Activated CD4-positive, CD25-positive, alpha-beta regulatory T cell treated with anti-CD3 and anti-CD28 coated beads, Interleukin-2, amount 50 U/mL, for 16 hours (primary cell): Measurements from ENCODE around the gene NT5DC2.

Source experiments
- DNase-seq: peaks from one replicate; pipeline ENCODE4 v3.0.0-alpha.2; 2020; ENCODE audit warnings: low read depth, low spot score

Gene NT5DC2

DNA sequence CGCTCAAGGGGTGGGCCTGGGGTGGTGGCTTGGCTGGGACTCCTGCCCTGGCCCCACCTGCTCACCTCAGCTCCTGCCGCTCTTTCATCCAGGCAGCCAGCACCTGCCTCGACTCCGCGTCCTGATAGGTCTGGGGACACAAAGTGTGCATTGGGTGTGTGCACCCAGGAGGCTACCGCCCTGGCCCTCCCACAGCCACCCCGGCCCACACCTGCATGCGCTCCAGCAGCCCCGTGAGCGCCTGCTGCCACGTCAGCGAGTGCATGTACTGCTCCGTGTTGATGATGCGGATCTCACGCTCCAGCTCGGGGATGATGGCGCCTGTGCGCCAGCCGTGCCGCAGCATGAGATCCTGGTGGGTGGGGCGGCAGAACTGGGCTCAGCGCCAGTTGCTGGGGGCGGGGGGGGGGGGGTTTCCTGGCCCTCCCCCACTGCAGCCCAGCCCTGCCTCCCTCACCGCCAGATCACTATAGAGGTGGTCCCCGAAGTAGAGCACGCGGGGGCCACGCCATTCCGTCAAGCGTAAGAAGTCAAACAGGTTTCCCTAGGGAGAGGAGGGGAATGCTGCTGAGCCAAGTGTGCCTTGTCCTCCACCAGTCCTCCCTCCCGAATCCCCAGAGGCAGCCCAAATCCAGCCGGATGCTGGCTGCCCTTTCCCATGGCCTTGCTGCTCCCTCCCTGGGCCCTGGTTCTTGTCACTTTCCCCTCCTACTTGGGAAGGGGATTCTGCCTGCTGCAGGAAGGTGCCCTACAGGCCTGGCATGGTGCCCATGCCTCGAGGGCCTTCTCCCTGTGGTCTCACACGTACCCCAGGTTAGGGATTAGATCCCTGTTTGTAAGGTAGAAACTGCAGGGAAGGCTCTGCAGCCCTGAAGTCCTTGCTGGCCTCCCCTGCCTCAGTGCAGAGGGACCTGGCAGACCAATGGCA lies 8.6 kb downstream of the NT5DC2 start:
- DNase-seq: no peak

DNA sequence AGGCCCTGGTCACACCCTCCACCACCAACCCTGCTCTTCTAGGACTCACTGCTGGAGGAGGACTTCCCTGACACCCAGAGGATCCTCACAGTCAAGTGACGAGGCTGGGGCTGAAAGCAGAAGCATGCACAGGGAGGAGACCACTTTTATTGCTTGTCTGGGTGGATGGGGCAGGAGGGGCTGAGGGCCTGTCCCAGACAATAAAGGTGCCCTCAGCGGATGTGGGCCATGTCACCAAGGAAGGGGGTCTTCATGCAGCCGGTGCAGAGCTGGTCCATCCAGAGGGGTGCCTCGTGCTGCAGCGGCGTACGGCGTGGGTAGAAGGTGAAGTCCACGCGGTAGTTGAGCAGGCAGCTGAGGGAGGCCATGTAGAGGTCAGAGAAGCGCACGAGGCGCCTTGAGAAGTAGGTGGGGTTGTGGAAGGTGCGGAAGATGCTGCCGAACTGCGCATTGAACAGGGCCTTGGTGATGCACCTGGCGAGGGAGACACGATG lies 9.4 kb downstream of the NT5DC2 start:
- DNase-seq: no peak

DNA sequence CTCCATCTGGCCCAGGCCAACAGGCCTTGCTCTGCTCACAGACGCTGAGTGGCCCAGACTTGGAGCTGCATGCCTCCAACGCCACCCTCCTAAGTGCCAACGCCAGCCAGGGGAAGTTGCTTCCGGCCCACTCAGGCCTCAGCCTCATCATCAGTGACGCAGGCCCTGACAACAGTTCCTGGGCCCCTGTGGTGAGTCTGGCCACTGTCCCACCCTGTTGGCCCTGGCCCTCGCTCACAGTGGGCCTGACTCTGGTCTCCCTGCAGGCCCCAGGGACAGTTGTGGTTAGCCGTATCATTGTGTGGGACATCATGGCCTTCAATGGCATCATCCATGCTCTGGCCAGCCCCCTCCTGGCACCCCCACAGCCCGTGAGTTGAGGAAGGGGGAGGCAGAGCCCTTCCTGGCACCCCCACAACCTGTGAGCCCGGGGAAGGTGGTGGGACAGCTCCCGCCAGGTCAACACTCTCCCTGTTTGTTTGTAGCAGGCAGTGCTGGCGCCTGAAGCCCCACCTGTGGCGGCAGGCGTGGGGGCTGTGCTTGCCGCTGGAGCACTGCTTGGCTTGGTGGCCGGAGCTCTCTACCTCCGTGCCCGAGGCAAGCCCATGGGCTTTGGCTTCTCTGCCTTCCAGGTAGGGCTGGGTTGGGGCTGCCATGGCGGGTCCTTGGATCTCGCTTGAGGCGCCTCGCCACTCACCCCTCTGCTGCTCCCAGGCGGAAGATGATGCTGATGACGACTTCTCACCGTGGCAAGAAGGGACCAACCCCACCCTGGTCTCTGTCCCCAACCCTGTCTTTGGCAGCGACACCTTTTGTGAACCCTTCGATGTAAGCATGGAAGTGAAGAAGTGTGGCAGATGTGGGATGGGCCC lies 10.0 kb downstream of the NT5DC2 start:
- DNase-seq: no peak

DNA sequence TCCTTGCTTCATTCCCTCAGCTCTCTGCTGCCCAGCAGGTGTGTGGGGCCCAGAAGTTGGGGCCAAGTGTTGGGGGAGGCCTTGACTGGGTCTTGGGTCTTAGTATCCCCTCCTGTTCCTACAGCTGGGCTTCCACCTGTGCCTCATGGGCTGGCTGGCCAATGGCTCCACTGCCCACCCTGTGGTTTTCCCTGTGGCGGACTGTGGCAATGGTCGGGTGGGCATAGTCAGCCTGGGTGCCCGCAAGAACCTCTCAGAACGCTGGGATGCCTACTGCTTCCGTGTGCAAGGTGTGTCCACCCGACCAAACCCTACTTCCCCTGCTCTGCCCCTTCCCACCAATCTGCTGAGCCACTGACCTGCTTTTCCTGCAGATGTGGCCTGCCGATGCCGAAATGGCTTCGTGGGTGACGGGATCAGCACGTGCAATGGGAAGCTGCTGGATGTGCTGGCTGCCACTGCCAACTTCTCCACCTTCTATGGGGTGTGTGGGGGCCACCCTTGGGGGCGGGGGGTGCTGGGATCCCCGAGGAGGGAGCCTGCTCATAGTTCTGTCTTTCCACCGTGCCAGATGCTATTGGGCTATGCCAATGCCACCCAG lies 10.9 kb downstream of the NT5DC2 start:
- DNase-seq: no peak

DNA sequence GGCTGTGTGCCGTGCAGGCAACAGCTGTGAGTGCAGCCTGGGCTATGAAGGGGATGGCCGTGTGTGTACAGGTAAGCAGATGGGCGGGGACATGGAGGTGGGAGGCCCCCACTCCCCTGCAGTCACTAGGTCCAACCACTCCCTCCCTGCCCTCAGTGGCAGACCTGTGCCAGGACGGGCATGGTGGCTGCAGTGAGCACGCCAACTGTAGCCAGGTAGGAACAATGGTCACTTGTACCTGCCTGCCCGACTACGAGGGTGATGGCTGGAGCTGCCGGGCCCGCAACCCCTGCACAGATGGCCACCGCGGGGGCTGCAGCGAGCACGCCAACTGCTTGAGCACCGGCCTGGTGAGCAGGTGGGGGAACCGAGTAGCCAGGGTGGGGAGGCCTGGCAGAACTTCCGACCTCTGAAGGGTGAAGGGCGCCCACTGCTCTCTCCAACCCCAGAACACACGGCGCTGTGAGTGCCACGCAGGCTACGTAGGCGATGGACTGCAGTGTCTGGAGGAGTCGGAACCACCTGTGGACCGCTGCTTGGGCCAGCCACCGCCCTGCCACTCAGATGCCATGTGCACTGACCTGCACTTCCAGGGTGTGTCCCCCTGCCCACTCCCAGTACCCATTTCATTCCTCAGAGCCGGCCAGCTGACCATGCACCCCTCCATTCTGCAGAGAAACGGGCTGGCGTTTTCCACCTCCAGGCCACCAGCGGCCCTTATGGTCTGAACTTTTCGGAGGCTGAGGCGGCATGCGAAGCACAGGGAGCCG lies 11.6 kb downstream of the NT5DC2 start:
- no peak for DNase-seq

DNA sequence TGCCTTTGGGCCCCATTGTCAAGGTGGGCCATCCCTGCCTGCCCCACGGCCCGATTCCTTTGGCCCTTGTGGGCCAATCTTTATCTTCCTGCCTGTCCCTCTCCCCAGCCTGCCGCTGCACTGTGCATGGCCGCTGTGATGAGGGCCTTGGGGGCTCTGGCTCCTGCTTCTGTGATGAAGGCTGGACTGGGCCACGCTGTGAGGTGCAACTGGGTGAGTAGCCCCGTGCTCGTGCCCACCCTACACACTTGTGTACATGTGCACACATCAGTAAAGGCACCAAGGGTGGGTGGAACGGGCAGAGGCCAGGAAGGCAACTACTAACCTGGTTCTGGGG lies 12.2 kb downstream of the NT5DC2 start:
- DNase-seq: no peak

DNA sequence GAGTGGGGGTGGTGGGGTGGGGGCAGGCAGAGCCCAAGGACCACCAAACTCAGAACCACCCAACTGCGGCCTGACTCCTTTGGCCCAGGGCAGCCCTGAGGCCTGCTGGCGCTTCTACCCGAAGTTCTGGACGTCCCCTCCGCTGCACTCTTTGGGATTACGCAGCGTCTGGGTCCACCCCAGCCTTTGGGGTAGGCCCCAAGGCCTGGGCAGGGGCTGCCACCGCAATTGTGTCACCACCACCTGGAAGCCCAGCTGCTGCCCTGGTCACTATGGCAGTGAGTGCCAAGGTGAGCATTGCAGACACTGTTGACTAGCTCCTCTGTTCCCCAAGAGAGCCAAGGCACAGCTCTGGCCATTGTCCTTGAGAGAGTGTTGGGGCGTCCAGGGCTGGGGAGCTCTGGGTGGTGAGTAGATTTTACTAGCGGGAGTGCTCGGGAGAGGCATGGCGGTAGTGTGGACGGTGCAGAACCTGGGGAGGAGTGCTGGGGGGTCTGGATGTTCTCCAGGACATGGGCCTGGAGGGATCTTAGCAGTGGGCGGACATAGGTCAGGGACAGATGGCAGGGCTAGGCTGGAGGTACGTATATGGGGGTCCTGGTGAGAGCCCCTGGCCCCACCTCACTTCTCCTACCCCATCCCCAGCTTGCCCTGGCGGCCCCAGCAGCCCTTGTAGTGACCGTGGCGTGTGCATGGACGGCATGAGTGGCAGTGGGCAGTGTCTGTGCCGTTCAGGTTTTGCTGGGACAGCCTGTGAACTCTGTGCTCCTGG lies 12.8 kb downstream of the NT5DC2 start:
- no peak for DNase-seq

DNA sequence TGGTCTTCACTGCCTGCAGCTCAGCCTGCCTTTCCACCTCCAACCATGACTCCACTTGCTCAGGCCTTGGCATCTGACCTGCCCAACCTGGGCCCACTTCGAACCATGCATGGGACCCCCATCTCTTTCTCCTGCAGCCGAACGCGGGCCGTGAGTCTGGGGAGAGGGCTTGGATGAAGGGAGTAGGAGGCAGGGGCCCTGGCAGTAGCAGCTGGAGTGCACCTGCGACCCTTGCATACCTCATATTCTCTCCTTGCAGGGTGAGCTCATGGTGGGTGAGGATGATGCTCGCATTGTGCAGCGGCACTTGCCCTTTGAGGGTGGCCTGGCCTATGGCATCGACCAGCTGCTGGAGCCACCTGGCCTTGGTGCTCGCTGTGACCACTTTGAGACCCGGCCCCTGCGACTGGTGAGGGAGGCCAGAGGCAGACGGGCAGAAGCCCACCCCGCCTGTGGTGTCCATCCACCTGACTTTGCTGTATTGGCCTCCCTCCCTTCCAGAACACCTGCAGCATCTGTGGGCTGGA lies 13.5 kb downstream of the NT5DC2 start:
- no peak for DNase-seq

DNA sequence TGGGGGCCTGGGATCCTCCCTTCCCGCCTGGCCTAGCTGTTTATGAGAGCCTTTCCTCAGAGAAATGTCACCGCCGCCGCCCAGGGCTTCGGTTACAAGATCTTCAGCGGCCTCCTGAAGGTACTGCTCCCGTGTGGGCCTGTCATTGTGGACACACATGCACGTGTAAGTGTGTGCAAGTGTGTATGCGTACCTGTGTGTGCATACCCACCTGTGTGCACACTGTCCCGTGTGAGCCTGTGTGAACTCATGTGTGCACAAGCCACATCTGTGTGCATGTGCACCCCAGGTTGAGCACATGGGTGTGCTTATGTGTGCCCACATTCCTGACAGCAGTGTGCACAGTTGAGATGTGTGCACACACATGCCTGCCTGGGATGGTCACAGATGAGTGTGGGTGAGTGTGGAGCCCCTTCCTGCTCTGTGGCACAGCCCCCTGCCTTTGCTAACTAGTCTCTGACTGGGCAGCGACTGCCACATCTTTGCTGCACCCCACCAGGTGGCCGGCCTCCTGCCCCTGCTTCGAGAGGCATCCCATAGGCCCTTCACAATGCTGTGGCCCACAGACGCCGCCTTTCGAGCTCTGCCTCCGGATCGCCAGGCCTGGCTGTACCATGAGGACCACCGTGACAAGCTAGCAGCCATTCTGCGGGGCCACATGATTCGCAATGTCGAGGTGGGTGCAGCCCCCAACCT lies 14.1 kb downstream of the NT5DC2 start:
- no peak for DNase-seq

DNA sequence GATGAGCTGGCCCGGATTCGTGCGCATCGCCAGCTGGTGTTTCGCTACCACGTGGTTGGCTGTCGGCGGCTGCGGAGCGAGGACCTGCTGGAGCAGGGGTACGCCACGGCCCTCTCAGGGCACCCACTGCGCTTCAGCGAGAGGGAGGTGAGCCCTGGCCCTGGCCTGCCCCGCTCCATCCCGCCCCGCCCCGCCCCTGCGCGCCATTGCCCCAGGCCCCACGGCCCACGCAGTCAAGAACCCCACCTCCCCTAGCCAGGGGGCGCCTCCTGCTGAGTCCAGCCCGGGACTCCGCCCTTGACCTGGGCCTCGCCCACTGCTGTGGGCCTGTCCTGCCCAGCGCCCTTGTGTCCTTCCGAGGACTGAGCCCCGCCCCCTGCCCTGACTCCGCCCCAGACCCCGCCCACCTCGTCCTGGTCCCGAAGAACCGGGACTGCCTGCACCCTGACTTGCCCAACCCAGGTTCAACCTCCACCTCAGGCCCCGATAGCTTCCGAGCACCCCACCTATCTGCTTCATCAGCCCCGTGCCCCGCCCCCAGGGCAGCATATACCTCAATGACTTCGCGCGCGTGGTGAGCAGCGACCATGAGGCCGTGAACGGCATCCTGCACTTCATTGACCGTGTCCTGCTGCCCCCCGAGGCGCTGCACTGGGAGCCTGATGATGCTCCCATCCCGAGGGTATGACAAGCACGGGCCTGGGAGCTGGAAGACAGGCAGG lies 14.8 kb downstream of the NT5DC2 start:
- no peak for DNase-seq

DNA sequence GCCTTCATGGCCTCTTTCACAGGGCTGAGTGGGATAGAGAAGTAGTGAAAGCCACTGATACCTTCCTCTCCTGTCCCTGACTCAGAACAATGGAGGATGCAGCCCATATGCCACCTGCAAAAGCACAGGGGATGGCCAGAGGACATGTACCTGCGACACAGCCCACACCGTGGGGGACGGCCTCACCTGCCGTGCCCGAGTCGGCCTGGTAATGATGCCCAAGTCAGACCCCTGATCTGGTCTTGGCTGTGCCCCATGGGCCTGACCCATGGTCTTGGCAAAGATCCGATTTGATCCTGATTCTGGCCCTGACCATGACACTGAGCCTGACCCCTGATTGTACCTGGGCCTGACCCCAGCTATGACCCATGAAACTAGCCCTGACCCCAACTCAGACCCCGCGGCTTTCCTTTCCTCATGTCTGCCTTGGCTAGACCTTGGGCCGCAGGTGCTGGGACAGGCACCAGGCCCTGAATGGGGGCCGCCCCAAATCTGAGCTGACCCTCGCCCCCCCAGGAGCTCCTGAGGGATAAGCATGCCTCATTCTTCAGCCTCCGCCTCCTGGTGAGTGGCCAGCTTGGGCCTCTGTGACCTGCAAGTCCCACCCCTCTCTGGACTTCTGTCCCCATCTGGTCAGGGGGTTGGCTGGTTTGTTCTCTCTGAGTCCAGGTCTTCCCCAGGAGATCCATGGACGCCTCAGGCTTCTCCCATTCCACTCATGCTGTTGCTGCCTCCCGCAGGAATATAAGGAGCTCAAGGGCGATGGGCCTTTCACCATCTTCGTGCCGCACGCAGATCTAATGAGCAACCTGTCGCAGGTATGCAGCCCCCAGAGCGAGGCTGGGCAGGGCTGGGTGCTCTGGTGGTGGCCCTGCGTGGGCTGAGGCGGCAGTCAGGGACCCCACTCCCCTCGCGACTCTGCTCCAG lies 15.6 kb downstream of the NT5DC2 start:
- no peak for DNase-seq

DNA sequence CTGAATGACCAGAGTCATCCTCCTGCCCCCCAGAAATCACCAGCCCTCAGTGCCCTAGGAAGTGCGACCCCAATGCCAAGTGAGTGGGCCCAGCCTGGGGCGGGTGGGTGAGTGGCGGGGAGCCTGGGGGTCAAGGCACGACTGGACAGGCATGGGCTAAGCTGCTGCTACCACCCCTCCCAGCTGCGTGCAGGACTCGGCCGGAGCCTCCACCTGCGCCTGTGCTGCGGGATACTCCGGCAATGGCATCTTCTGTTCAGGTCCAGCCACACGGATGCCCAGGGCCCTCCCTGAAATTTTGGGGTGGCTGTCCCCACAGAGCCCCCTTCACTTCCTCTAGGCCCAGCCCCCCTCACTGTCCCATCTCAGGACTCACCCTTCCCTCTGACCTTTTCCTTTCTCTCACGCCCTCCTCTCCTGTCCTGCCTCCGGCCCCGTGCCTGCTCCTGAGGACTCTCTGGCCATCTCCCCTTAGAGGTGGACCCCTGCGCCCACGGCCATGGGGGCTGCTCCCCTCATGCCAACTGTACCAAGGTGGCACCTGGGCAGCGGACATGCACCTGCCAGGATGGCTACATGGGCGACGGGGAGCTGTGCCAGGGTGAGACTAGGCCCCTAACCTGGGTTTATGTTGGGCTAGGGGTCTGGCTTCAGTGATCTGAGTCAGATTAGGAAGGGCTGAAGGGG lies 17.0 kb downstream of the NT5DC2 start:
- no peak for DNase-seq

DNA sequence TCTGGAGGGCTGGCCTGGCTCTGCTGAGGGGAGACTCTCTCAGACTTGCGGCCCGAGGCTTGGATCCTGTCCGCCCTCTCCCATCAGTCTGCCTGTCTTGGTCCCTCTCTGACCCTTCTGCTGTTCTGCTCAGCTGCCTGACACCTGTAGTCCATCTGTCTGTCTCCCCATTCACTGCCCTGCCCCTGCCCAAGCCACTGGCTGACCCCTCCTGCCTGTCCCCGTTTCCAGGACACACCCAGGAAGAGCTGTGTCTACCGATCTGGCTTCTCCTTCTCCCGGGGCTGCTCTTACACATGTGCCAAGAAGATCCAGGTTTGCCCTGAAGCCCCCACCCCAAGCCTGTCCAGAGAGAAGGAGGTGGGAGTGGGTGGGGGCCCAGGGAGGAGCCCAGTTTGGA lies 18.5 kb downstream of the NT5DC2 start:
- no peak for DNase-seq

DNA sequence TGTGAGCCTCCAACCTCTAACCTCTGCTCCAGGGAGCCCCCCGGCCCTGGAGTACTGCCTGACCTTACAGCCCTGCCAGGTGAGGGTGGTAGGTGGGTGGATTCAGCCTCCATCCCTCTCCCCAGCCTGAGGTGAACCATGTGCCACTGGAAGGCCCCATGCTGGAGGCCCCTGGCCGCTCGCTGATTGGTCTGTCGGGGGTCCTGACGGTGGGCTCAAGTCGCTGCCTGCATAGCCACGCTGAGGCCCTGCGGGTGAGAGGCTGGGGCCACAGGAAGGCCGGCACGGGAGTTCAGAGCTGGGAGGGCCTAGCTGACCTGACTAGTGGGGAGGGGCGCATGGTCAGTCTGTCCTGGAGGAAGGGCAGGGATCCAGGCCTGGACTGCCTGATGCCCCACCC lies 19.1 kb downstream of the NT5DC2 start:
- DNase-seq: no peak

DNA sequence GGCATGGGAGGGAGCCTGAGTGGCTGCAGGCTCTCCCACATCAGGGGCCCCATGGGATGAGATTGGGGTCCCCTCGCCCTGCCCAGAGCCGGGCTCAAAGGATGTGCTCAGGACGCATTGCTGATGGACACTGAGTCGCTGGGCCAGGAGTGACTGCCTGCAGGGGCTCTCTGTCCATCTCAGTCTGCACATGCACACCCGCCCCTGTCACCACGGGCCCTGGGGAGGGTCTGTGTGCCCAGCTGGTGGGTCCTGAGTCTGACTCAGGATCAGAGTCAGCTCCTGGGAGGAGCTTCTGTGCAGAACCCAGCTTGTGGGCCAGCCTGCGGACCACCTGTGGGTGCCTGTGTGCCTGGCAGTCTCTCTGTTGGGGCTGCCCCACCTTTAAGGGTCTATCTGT lies 20.4 kb downstream of the NT5DC2 start:
- no peak for DNase-seq

DNA sequence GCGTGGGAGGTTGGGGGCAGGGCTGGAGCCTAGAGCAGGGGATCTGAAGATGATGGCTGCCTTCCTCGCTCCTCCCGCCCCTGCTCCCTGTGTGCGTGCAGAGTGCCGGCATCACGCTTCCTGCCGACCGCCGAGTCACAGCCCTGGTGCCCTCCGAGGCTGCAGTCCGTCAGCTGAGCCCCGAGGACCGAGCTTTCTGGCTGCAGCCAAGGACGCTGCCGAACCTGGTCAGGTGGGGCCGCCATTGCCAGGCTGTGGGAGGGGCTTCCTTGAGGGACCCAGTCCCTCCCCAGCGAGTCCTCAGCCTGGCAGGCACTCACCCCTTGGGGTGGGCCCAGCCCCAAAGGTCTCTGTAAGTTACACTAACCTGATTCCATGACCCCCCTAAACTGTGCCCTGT lies 20.9 kb downstream of the NT5DC2 start:
- no peak for DNase-seq

DNA sequence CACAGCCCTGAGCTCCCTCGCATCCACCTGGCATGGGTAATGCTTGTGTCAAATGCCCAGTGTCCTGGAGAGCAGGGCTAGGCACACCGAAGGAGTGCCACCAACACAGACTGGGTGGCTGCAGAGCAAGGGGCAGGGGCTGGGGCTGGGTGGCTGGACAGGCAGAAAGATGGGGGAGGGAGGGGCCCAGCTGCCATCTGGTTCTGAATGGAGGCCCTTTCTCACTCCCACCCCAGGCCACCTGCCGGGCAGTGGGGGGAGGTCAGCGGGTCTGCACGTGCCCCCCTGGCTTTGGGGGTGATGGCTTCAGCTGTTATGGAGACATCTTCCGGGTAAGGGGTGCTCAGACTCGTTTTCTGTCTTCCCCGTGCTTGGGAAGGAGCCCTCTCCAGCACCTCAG lies 21.6 kb downstream of the NT5DC2 start:
- no peak for DNase-seq

DNA sequence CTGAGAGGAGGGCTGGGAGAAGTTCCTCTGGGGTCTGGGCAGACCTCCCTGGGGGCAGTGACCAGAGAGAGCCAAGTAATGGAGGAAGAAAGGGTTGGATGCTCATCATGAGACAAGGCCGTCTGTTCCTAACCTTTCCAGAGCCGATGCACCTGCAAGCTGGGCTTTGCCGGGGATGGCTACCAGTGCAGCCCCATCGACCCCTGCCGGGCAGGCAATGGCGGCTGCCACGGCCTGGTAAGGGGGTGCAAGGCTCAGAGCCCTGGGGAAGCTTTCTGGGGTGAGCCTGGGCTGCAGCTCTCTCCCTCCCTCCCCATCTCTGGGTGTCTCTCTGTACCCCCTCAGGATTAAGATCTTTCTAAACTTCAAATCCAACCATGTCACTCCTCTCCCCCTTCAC lies 22.1 kb downstream of the NT5DC2 start:
- no peak for DNase-seq
